ENCODE results near the gene SLC5A4.

GRCh38 chr22:32246166-32246565 is 9.0 kb downstream of the SLC5A4 start:
- TF ChIP-seq POLR2A (IDR thresholded peaks at IDR 0.05; ENCODE audit: low read depth, low read length) (no peak), NFYB (IDR thresholded peaks at IDR 0.05; ENCODE audit: insufficient read depth, low read depth, low read length) (no peak), EP300 (IDR thresholded peaks at IDR 0.05; ENCODE audit: borderline replicate concordance in 1 of 2, control insufficient read depth in 1 of 2, low read depth in 2 of 2, low read length in 2 of 2) (no peak), CTCF (IDR thresholded peaks at IDR 0.05 in 2 of 3, conservative IDR thresholded peaks at IDR 0.05 in 1 of 3; ENCODE audit: control insufficient read depth in 2 of 3, extremely low read depth in 1 of 3, insufficient read depth in 1 of 3, low read depth in 3 of 3, low read length in 3 of 3) (no peak), SUZ12 (IDR thresholded peaks at IDR 0.05; ENCODE audit: unreplicated experiment) (no peak)
